GM21360 (cell line): ENCODE results near the gene SPATA46.
"Not testable (repeated sequence)": the region's sequence is repeated elsewhere in the genome, so short reads cannot be mapped to it uniquely, and the experiment has no call there.

ENCODE experiments used
- ATAC-seq: cut with Tn5 transposase; IDR thresholded peaks from one replicate; pipeline ENCODE4 v1.9.1; 2021; ENCODE audit warnings: mild to moderate bottlenecking, moderate library complexity; ENCODE audit not compliant: unreplicated experiment

The SPATA46 gene

DNA sequence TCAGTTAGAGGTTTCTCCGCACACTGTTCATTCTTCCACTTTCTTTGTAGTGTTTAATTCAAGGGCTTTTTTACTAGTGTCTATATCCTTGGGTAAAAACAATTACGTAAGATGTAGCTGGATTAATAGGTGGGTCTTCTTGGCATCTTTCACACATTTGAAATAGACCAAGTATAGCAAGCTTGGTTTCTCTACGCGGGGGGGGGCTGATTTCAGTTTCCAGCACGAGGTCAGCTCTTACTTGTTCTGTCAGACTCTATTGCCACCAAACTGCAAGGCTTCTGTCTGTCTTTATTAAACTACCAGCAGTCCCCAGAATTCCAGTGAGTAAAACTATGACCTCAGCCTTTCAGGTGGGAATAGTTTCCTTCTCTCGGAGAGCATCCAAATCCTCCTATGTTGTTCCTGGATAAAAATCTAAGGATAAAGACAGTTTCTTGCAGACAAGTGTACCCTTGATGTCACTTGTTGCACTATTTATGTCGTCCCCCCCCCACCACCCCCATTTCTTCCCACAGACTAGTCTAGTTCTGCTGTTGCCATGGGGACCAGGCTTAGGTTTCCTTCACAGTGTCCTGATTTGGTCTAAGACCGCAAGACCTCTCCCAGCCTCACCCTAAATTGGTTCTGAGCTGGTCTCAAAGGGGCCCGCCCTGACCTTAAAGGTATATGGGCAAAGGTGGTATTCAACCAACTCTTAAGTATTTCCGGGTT lies 17.0 kb downstream of the SPATA46 start:
- ATAC-seq = no peak

DNA sequence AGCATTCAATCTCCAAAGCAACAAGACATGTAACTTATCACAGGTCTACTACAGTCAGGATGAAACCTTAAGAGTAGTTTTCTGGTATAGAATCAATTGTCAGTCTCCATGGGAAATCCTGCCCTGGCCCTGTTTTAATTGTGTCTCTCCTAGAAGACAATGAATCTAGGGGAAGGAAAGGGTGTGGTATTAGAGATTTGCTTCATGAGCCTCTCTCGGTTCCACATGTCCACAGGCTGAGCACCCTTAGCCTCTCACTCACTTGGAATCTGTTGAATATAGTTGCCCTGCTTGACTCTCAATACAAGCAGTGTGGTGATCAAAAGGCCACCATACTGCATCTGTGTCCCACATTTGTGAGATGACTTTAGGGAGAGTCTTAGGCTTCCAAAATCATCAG lies 17.7 kb downstream of the SPATA46 start:
- ATAC-seq = no peak

DNA sequence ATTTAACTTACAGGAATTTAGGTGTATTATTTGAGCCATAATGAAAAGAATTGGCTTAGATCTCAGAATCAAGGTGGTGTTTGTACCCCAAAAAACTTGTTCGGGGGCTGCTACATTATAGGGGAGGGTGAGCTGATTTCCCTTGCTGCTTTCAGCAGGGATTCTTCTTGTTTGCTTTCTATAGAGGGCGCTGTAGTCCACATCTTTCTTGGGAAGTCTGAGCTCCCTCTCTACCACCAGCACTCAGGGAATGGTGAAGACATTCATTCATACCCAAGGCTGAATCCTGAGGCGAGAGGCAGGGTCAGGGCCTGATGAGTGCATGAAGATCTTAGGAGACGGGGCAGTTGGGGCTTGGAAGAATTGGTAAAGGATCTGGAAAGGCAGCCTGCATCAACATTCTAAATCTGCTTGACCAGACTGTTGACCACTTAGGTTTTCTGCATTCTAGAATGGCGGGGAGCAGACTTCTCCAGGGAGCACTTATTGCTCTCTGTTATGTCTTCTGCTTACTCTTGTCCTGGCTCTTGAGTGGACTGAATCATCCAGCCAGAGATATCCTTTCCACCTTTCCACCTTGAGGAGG lies 18.9 kb downstream of the SPATA46 start:
- no peak for ATAC-seq

DNA sequence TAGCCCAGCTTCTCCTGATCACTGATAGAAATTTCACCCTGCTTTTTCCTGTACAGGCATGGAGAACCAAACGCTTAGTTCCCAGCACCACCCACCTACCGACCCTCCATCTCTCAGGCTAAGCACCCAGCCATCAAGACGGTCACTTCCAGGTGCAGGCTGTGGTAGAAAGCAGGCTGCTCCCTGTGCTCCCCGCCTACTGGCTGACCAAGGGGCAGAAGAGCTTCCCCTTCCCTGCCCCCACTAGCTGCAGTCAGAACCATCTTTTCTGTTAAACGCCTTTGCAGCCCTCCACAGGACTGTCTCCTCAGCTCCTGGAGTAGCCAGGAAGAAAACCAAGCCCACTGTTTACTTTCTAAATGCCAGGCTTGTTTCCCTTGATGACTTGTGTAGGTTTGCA lies 23.0 kb downstream of the SPATA46 start:
- ATAC-seq = no peak

DNA sequence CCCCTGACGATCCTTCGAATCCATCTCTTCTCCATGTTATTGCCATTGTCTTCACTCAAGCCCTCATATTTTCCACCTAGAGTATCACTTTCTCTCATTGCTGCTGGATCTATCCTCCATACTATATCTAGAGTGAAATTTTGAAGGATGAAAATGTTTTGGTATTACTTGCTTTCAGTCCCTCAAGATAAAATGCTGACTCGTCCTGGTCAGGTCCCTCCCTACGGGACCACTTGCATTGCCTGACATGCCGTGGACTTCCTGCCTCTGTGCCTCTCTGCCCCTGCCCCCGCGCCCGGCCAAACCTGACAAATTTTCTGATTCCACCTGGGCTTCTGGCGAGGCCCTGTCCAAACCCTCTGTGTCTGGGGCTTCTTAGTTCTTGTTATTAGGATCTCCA lies 23.6 kb downstream of the SPATA46 start:
- no peak for ATAC-seq

DNA sequence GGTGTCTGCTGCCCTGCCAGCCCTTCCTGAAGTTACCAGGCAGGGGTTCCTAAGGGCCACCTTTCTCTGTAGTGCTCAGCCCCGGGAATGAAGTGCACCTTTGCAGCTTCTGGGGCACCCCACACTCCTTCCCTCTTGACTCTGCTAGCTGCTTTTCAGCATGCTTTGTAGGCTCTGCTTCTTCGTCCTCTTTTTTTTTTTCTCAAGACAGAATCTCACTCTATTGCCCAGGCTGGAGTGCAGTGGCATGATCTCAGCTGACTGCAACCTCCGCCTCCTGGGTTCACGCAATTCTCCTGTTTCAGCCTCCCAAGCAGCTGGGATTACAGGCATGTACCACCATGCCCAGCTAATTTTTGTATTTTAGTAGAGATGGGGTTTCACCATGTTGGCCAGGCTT lies 24.8 kb downstream of the SPATA46 start:
- ATAC-seq = not testable (repeated sequence)

DNA sequence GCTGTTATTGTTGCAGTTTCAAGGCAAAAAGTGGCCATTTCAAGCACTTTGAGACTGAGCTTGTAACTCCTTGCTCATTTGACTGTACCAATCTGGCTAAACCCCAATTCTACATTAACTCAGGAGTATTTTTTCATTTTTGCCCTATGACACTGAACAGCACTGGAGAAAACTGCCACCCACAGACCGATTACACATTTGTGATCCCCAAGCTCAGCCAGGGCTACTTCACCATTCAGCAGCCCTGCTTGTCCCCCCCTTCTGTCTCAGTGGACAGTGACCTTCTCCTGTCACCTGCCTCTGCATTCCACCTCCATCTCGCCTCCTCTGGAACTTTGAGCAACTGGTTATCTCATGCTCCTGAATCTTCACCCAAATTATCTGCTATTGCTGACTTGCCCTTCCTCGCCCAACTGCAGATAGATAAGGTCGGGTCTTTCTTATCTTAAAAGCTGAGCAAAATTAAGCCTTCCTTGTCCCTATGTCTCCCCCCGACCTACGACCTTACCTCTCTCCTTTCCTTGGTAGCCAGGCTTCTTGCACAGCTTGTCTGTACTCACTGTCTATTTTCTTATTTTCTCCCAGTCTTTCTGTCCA lies 25.3 kb downstream of the SPATA46 start:
- no peak for ATAC-seq

DNA sequence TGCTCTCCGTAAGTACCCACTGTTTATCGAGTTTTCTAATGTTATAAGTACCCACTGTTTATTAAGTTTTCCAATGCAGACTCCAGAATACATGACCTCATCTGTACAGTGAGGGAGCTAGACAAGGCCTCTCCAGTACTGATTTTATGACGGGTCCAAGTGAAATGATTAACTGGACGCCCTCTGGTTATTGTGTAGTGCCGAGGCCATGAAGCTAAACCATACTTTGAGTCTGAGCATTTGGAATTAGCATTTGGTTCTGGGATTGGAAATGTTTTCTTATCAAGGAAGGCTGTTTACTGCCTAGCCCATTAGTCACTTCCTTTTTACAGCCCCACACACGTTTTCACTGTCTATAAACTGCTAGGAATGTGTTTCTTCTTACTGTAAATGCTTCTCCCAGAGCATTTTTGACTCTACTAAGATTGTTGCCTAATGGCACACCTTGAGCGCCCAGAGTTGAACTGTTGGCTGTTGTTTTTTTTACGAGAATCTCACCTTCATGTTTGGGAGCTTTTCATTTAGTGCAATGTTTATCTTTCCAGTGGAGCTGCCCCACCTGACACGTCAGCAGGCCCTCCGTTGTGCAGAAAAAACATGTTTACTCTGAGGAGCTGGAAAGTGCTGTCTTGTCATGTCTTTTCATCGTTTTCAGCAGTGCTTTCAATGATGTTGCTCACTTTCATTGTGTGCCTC lies 26.9 kb downstream of the SPATA46 start:
- no peak for ATAC-seq

DNA sequence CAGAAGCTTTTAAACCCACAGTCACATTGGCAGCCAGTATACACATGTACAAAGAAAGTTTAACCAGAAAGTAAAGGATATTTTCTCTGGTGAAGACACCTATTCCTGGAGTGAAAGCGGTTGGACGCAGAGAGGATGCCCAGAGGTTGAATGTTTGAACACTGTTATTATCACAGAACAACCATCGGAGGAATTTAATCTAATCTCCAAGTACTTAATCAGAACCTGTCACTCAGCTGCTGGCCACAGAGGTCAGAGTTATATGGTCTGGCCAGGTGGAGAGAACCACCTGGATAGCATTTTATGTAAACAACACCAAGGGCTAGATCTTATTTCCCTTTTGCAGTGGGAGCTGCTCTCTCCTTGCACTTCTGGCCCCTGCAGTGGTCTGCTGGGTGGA lies 29.4 kb downstream of the SPATA46 start:
- no peak for ATAC-seq

DNA sequence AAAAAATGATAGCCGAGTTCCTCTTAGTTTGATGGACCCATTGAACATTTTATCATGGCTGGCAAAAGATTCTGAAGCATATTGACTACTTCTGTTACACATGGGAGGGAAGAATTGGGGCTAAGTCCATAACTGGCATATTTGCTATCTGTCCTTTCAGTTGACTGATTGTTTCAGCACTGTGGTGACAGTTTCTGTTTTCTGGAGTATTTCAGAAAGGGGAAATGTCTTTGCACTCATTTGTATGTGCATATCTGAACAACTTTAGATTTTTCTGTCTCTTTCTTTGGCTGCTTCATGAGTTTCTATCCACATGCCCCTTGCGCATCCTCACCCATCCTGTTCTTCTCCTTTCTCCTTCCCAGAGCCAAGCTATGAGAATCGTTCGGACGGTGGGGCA lies 33.2 kb downstream of the SPATA46 start:
- ATAC-seq = no peak

DNA sequence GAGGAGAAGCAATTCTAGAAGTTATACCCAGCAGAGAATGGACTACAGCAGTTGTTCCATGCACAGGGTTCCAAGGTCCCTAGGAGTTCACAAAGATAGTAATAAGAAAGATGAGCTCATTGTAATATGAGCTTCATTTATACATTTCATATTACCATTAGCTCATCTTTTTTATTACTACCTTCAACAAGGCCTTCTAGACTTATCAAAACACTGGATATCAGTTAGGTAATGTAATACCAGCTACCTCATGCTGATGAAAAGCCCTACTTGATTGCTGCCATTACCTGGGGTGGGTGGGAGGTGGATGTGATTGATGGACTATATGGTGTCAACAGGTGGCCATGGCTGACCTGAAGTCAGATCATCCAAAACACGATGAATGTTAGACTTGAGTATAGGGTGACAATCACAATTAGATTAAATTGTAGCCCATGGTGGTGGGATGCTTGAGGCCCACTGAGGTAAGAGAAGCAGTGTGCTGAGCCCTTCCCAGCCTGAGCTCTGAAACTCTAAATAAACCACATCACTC lies 34.1 kb downstream of the SPATA46 start:
- no peak for ATAC-seq

DNA sequence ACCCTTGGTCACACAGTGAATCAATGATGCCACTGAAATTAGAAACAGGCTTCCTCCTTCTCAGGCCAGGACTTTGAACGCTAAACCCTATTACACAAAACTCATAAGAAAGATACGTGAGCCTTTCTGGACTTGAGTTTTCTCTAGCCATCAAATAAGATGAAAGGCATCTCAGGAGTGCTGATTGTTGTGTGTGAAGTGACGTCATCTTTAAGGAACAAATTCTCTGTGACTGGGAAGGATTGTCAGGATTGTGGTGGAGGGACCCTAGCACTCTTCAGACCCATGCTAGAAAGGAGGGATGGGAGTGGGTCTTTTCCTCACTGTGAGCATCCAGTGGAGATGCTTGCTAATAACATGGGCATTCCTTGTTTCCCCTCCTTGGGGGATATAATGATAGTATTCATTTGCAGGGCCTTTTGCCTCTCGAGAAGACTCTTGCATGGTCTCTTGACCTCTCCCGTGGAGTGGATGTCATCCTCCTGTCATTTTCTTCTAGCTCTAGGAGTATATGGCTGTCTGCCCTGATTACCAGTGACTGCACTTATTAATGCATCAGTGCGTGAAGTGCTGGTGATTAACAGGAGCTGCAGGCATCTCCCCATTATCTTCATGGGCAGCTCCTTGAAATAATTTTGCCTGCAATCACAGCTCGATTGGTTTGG lies 39.9 kb downstream of the SPATA46 start:
- ATAC-seq = no peak

DNA sequence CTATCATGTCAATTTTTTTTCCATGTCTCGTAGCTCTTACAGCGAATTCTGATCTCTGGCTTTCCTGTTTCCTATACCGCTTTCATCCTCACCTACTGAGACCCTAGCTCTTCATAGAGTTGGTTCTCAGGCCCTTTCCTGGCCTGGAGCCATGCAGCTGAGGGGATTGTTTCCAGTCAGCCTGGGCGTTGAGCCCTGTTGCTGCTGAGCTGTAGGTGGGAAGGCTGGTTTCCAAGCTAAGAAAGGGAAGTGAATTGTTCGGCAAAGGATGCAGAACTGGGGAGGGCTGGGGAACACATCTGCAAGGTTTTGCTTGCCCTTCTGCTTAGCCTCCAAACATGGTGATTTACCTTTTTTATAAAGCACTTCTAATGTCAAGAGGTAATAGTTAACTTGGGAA lies 41.5 kb downstream of the SPATA46 start:
- ATAC-seq = no peak

DNA sequence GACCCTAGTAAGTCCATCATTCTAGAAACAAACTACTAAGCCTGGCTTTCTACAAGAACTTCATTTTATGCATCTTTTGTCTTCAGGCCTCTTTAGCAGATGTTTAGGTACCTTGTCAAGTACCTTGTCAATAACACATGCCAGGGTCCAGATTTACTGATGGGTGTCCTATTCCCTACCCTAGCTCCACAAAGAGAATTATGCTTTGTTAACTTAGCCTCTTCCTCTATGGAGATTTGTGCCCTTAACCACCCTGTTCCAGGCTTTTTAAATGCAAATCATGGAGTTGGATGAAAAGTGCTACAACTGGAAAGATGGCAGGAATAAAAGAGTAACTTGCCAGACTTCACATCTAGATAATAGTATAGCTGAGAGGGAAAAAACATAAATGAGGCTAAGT lies 42.7 kb downstream of the SPATA46 start:
- ATAC-seq = no peak

DNA sequence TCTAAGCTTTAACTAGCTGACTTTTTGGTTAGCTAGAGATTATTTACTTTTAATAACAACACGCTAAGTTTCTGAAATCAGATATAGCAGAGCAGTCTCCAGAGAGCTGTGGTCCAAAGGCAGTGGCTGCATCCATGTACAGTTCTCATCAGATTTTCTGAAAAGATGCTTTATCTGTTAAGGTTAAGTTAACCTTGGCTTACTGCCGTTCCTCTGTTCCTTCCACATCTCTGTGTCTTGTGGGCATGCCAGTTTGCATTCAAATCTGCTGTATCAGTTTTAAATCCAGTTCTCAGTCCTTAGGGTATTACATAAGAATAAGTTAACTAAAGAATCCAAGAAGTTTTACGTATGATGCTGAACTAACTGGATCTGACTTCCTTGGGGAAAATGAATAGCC lies 46.8 kb downstream of the SPATA46 start:
- ATAC-seq = no peak

DNA sequence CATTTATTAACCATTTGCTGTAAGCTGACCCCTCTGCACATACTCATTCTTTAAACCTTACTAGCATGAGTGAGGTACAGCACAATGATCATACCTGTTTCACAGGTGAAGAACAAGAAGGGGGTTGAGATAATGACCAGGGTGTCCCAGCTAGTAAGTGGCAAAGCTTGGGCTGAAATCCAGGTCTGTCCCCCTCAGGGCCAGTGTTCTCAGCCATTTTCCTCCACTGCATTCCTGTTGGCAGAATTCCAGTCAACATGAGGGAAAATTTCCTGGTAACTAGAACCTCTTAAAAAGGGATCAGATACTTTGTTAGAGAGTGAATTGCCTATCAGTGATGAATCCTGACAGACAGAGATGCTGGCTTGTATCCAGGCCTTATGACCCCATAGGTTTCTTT lies 48.1 kb downstream of the SPATA46 start:
- ATAC-seq = no peak

DNA sequence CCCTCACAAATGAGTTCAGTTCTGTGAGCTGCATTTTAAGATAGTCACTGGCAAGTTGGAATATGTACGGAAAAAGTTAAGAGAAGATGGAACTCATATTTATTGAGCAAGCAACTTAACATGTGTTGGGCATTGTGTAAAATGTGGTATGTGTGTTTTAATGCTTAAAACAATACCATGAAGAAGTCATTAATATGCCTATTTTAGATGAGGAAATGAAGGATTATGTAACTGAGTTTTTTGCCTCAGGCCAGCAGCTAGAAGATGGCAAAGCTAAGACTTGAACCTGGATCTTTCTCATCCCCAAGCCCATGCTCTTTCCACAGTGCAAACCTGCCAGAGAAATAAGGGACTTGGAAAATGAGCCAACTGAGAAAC lies 48.9 kb downstream of the SPATA46 start:
- ATAC-seq = no peak

DNA sequence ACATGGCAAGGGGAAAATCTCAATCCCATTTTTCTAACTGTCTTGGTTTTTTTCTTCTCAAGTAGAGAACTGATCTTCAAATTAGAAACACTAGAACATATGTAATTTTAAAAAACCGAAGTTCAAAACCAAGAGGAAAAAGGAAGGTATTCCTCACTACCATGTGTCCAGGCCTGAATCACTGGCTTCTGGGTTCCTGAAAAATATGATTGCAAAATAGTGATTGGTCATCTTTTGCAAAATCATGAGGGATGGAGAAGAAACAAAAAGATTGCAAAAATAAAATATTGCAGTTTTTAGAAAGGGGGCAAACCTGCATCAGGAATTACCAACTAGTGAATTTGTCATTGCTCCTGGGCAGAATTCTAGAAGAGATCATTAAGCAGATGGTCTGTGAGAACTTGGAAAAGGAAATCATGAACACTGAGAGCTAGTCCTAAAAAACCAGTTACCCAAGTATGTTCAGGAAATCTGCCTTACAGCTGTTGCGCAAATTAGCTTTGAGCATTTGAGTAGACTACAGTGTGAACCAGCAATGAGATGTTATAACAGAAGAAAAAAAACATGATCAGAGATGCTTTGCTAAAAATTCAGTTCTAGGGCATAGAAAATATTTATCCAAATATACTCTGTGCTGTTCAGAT lies 49.4 kb downstream of the SPATA46 start:
- no peak for ATAC-seq

DNA sequence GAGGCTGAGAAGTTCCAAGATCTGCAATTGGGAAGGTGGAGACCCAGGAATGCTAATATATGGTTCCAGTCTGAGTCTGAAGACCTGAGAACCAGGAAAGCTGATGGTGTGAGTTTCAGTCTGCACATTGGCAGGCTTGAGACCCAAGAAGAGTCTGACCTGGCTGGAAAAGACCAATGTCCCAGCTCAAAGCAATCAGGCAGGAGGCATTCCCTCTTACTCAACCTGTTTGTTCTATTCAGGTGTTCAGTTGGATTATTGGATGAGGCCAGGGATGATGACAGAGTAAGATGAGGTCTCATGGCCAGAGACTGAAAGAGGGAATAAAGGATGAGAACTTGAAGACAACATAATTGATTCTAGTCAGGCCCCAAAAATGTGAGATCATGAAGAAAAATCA lies 50.1 kb downstream of the SPATA46 start:
- no peak for ATAC-seq

DNA sequence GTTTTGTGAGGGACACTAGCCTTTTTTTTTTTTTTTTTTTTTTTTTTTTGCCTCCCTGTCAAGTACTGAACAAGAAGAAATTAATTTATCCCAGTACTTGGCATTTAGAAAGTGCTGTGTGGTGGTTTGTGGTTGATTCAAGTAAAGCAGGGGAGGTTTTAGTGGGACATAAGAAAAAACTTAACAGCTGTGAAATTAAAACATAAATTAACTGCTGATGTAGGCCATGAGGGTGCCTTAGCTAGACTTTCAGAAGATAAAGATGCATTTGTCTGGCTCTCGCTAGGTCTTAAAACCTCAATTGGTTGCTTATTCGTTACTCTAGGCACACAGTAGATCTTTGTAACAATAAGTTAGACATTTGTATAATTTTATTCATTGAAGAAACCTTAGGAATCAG lies 52.3 kb downstream of the SPATA46 start:
- no peak for ATAC-seq
